Endothelial cell of umbilical vein (primary cell): ENCODE data around the gene CFL2. TPM values are rescaled to one million over a fixed set of nuclear protein-coding genes. Genes with fewer than 3 reads are reported as not detected.

Experiments used
- BruUV-seq: library from RNA; stranded (reverse); fragments of 400-500 nt; replicated peaks from 2 replicates; lab custom pipeline; 2021; lab: Mats Ljungman, UMichigan
- CTCF ChIA-PET: fragments of 300-600, 350-600 bp; sonication (Branson Sonifier 250); formaldehyde crosslinking; loops from one replicate; lab custom pipeline; 2021; ENCODE audit warnings: antibody characterized with exemption, inconsistent platforms; lab: Charles Lee
- POLR2A ChIA-PET: fragments of 300-600, 350-600 bp; sonication (Branson Sonifier 250); formaldehyde crosslinking; loops from one replicate; lab custom pipeline; 2021; ENCODE audit warnings: antibody characterized with exemption, inconsistent platforms; lab: Charles Lee
- DNase-seq: peaks from one replicate; pipeline ENCODE4 v3.0.0-alpha.2; 2011; ENCODE audit warnings: low read depth, low spot score
- FAIRE-seq: peaks from 2 replicates; lab custom pipeline; 2011; peaks lifted over from hg19 to GRCh38; lab: Jason Lieb, UNC
- H2AFZ ChIP-seq: 2 replicates; pipeline ENCODE4 v1.6.0; 2012; ENCODE audit warnings: low read depth, low read length, control low read depth, inconsistent platforms
- H3K27ac ChIP-seq: 2 replicates; pipeline ENCODE4 v1.5.1; 2011; ENCODE audit warnings: low read depth, mild to moderate bottlenecking, control low read depth, low read length, moderate library complexity; ENCODE audit not compliant: insufficient read depth
- H3K27me3 ChIP-seq, 2 experiments: 2 replicates each; pipeline versions ENCODE4 v1.6.0 to v1.6.1; 2011; ENCODE audit warnings: low read length in 2 of 2, mixed read lengths in 1 of 2; ENCODE audit not compliant: control insufficient read depth in 2 of 2, insufficient read depth in 2 of 2
- H3K36me3 ChIP-seq, 2 experiments: 2 replicates in 1 of 2; 3 replicates in 1 of 2; pipeline ENCODE4 v1.5.1; 2011; ENCODE audit warnings: low read length in 2 of 2, mild to moderate bottlenecking in 1 of 2, moderate library complexity in 1 of 2; ENCODE audit not compliant: control insufficient read depth in 2 of 2, insufficient read depth in 2 of 2; ENCODE audit errors: extremely low read depth in 1 of 2
- H3K4me1 ChIP-seq: 3 replicates; pipeline ENCODE4 v1.5.1; 2011; ENCODE audit warnings: mild to moderate bottlenecking, low read length; ENCODE audit not compliant: control insufficient read depth, insufficient read depth; ENCODE audit errors: extremely low read depth
- H3K4me2 ChIP-seq: 2 replicates; pipeline ENCODE4 v1.6.1; 2011; ENCODE audit warnings: low read length, control low read depth, mixed read lengths; ENCODE audit not compliant: insufficient read depth
- H3K4me3 ChIP-seq, 3 experiments: fragments of 200-600 bp in 1 of 3; sonication (generic), shearing (Covaris generic) in 1 of 3; replicated peaks in 1 of 3; 2 replicates each; pipeline ENCODE4 v1.5.1; 2011 to 2016; ENCODE audit warnings: control low read depth in 3 of 3, low read length in 3 of 3, mild to moderate bottlenecking in 2 of 3, inconsistent platforms in 1 of 3, low read depth in 1 of 3, moderate library complexity in 1 of 3; ENCODE audit not compliant: insufficient read depth in 1 of 3
- H3K79me2 ChIP-seq: 2 replicates; pipeline ENCODE4 v1.6.0; 2012; ENCODE audit warnings: low read length, inconsistent platforms; ENCODE audit not compliant: control insufficient read depth, insufficient read depth
- H3K9ac ChIP-seq: replicated peaks from 2 replicates; pipeline ENCODE3; 2011; ENCODE audit warnings: low read length, control low read depth; ENCODE audit not compliant: insufficient read depth; ENCODE audit errors: extremely low read depth
- H3K9me1 ChIP-seq: replicated peaks from 3 replicates; pipeline ENCODE4 v1.6.0; 2011; ENCODE audit warnings: mild to moderate bottlenecking, low read length; ENCODE audit not compliant: control insufficient read depth, insufficient read depth; ENCODE audit errors: extremely low read depth
- H3K9me3 ChIP-seq: replicated peaks from 2 replicates; pipeline ENCODE4 v1.5.1; 2012; ENCODE audit warnings: low read length, inconsistent platforms; ENCODE audit not compliant: control insufficient read depth, insufficient read depth
- H4K20me1 ChIP-seq: replicated peaks from 2 replicates; pipeline ENCODE3; 2011; ENCODE audit warnings: mild to moderate bottlenecking, low read length; ENCODE audit not compliant: control insufficient read depth, insufficient read depth; ENCODE audit errors: extremely low read depth
- EZH2 ChIP-seq: IDR thresholded peaks from 2 replicates; pipeline ENCODE4 v1.6.1; 2012; ENCODE audit warnings: borderline replicate concordance, low read depth, mild to moderate bottlenecking, moderate library complexity, low read length, inconsistent platforms; ENCODE audit not compliant: severe bottlenecking
- FOS ChIP-seq: IDR thresholded peaks from 2 replicates; pipeline ENCODE4 v1.6.1; 2011; ENCODE audit warnings: mild to moderate bottlenecking, low read length, moderate library complexity, borderline replicate concordance; ENCODE audit not compliant: insufficient read depth
- GATA2 ChIP-seq: IDR thresholded peaks from 2 replicates; pipeline ENCODE4 v1.7.0; 2011; ENCODE audit warnings: low read depth, mild to moderate bottlenecking, moderate library complexity, mixed read lengths, low read length; ENCODE audit not compliant: insufficient read length, insufficient read depth
- JUN ChIP-seq: IDR thresholded peaks from 2 replicates; pipeline ENCODE4 v1.6.1; 2011; ENCODE audit warnings: borderline replicate concordance, low read depth; ENCODE audit not compliant: insufficient read length, insufficient read depth
- MYC ChIP-seq: IDR thresholded peaks from one replicate; pipeline ENCODE4 v1.6.1; 2011; ENCODE audit warnings: mild to moderate bottlenecking, low read depth, low read length
- POLR2A ChIP-seq: IDR thresholded peaks from 2 replicates; pipeline ENCODE4 v1.6.1; 2012; ENCODE audit warnings: low read depth, mild to moderate bottlenecking, control low read depth, low read length
- POLR2AphosphoS5 ChIP-seq: IDR thresholded peaks from 2 replicates; pipeline ENCODE4 v1.6.1; 2012; ENCODE audit warnings: low read depth, mild to moderate bottlenecking, control low read depth, low read length, moderate library complexity; ENCODE audit not compliant: insufficient read depth
- dilution Hi-C: fragments of 300-500 bp; cut with MboI; formaldehyde crosslinking; loops from one replicate; pipeline ENCODE4 v1.15.0; 2019; ENCODE audit warnings: low sequenced_read_pairs; ENCODE audit not compliant: extremely low pct_ligation_motif_present
- intact Hi-C: fragments of 100-400 bp; cut with micrococcal nuclease; formaldehyde crosslinking; loops from one replicate; pipeline ENCODE4 v1.10.0; 2022
- polyA plus RNA-seq, 4 experiments: library from polyadenylated mRNA; depleted of rRNA in 3 of 4; stranded (reverse) in 3 of 4; unstranded in 1 of 4; fragments of >200 nt; gene quantifications; 2 replicates each; pipeline versions ENCODE4 v1.2.1 to v1.2.3, GENCODE V29; 2011 to 2012; ENCODE audit warnings: missing spikeins in 1 of 4
- total RNA-seq: library from RNA; stranded (reverse); gene quantifications from 2 replicates; pipeline ENCODE4 v1.2.3, GENCODE V29; 2021
- TF ChIP-seq, protein P1 (sequence below), 2 donors: IDR thresholded peaks; 1 replicate in 1 of 2; 2 replicates in 1 of 2; pipeline ENCODE4 v1.5.1; 2011; ENCODE audit warnings: low read length in 2 of 2, mild to moderate bottlenecking in 2 of 2, moderate library complexity in 2 of 2, control low read depth in 1 of 2, inconsistent platforms in 1 of 2, low read depth in 1 of 2; ENCODE audit not compliant: insufficient read depth in 1 of 2; ENCODE audit errors: extremely low read depth in 1 of 2
- TF ChIP-seq, protein P2 (sequence below): IDR thresholded peaks from 2 replicates; pipeline ENCODE4 v1.6.1; 2011; ENCODE audit not compliant: insufficient read depth, insufficient read length

The CFL2 gene
- total and polyA plus RNA-seq, 2 donors (not counting 3 experiments of a cell fraction or from before 2014, with no cell fraction given), result 42.8 to 98.1 TPM

- peaks cover 24% of the 10 kb centered on the region for H3K79me2 ChIP-seq
- H3K36me3 ChIP-seq, result peaks cover 0 to 8% of the 10 kb centered on the region in 2 experiments
- H3K27me3 ChIP-seq, result no peaks in the 10 kb centered on the region
- peak overlapping the region; percentile 95 for H3K9ac ChIP-seq
- peak; percentile 70 for DNase-seq
- no peaks in the 10 kb centered on the region for H4K20me1 ChIP-seq
- peak overlapping the region; percentile 91 for H3K4me2 ChIP-seq
- dilution Hi-C loops (no loop called here), intact Hi-C loops (loop anchor here (1.0 to 5.0 kb wide), 2 partner anchors 35 to 269 kb away; partner anchors contain the start of gene SRP54)
- FAIRE-seq, result peak; percentile 57
- TSS peak; percentile 56 for BruUV-seq
- no peaks in the 10 kb centered on the region for H3K9me3 ChIP-seq
- peak overlapping the region; percentile 42 for H2AFZ ChIP-seq
- H3K4me3 ChIP-seq, result peak overlapping the region; percentile 60 to 95 (median 82)
- TF ChIP-seq MYC (no peak), EZH2 (no peak), FOS (no peak), POLR2AphosphoS5 (no peak), JUN (no peak), GATA2 (no peak), POLR2A (no peak)
- TF ChIP-seq, protein P1, sequence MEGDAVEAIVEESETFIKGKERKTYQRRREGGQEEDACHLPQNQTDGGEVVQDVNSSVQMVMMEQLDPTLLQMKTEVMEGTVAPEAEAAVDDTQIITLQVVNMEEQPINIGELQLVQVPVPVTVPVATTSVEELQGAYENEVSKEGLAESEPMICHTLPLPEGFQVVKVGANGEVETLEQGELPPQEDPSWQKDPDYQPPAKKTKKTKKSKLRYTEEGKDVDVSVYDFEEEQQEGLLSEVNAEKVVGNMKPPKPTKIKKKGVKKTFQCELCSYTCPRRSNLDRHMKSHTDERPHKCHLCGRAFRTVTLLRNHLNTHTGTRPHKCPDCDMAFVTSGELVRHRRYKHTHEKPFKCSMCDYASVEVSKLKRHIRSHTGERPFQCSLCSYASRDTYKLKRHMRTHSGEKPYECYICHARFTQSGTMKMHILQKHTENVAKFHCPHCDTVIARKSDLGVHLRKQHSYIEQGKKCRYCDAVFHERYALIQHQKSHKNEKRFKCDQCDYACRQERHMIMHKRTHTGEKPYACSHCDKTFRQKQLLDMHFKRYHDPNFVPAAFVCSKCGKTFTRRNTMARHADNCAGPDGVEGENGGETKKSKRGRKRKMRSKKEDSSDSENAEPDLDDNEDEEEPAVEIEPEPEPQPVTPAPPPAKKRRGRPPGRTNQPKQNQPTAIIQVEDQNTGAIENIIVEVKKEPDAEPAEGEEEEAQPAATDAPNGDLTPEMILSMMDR (IDR thresholded peaks at IDR 0.05; ENCODE audit: extremely low read depth in 1 of 2, insufficient read depth in 1 of 2, low read depth in 1 of 2, low read length in 2 of 2), result no peak
- TF ChIP-seq, protein P2, sequence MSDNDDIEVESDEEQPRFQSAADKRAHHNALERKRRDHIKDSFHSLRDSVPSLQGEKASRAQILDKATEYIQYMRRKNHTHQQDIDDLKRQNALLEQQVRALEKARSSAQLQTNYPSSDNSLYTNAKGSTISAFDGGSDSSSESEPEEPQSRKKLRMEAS, result no peak
- no peaks in the 10 kb centered on the region for H3K9me1 ChIP-seq
- H3K4me1 ChIP-seq, result peaks cover 23% of the 10 kb centered on the region
- ChIA-PET POLR2A (interaction anchor here (1.4 kb wide), 1 partner anchor 9 kb away, joined by 4 read pairs; no protein-coding TSS in a partner anchor), CTCF (interaction anchor here (0.8 to 3.4 kb wide), 4 partner anchors 9 to 21 kb away, joined by 3 to 32 read pairs (median 6); no protein-coding TSS in a partner anchor)
- peak overlapping the region; percentile 84 for H3K27ac ChIP-seq
These were observed 593 bp downstream of the CFL2 start for GRCh38 chr14:34713681-34714319.
